Measurements from ENCODE around the gene SLC7A9. TPM values are rescaled to one million over a fixed set of nuclear protein-coding genes. Genes with fewer than 3 reads are reported as not detected.
"Not testable (repeated sequence)": the region's sequence is repeated elsewhere in the genome, so short reads cannot be mapped to it uniquely, and the experiment has no call there.

SLC7A9 gene
- total RNA-seq, 1 experiment from 2014 or later, result not detected

- Histone ChIP-seq H3K27me3 (replicated peaks) (no peaks in the 10 kb centered on the region), H3K9me3 (replicated peaks) (no peaks in the 10 kb centered on the region), H3K36me3 (no peaks in the 10 kb centered on the region), H3K4me1 (replicated peaks) (no peaks in the 10 kb centered on the region), H3K4me3 (no peak overlapping the region), H3K27ac (no peak overlapping the region)
- peak in 1 of 2 experiments; percentile 28 for DNase-seq (ENCODE audit: low read depth in 1 of 2, low spot score in 2 of 2)
These were observed 7.9 kb upstream of the SLC7A9 start for GRCh38 chr19:32877323-32877912.

DNA sequence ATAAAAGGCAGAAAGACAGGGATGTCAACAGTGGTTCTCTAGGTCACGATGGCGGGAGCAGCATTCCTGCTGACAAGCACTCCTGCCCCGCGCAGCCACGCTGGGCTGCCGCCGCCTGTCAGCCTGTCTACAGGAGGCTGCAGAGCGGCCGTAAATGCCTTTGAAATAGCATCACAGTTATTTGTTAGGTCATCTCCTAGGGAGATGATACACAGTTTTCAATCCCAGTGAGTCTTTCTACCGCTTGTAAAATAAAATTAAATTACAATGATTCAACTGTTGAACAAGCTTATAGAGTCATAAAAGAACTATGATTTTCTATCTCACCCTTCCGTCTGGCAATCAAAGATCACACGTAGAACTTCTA is 7.3 kb upstream of the SLC7A9 start:
- no peaks in the 10 kb centered on the region; the same call in 1 of the 2 replicates for H3K27me3 ChIP-seq (replicated peaks)
- peak in 1 of 2 experiments; percentile 28 for DNase-seq (ENCODE audit: low read depth in 1 of 2, low spot score in 2 of 2)
- H3K27ac ChIP-seq, result no peak overlapping the region
- no peaks in the 10 kb centered on the region for H3K36me3 ChIP-seq
- H3K9me3 ChIP-seq (replicated peaks), result no peaks in the 10 kb centered on the region
- no peaks in the 10 kb centered on the region for H3K4me1 ChIP-seq (replicated peaks)
- no peak overlapping the region for H3K4me3 ChIP-seq

DNA sequence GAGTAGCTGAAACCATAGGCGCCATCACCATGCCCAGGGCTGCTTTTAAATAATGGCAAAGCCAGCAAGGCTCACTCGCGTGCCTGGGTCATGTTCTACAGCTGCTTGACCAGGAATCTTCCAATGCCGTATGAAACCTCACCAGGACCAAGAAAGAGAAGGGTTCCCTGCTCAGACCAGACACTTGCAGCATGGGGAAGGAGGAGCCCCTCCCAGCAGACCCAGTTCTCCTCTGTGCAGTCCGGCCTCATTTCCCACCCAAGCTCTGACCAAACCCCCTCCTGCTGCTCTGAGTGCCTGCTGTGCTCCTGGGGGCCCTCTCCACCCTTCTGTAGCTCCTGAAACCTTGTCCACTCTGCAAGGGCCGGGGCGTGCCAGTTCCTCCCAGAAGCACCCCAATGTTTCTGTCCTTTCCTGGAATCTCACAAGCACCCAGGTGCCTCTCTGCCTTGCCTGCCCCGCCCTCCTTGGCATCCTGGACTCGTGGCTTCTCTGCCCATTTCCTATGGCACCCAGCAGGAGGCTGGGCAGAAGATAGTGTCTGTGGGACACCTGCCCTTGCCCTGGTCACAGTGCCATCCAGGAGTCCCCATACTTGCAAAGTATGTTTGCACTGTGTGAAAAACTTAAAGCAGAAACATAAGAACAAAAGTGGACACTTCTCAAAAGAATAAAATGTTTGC is 6.8 kb upstream of the SLC7A9 start:
- no peaks in the 10 kb centered on the region for H3K4me1 ChIP-seq (replicated peaks)
- peak in 1 of 2 experiments; percentile 28 for DNase-seq (ENCODE audit: low read depth in 1 of 2, low spot score in 2 of 2)

DNA sequence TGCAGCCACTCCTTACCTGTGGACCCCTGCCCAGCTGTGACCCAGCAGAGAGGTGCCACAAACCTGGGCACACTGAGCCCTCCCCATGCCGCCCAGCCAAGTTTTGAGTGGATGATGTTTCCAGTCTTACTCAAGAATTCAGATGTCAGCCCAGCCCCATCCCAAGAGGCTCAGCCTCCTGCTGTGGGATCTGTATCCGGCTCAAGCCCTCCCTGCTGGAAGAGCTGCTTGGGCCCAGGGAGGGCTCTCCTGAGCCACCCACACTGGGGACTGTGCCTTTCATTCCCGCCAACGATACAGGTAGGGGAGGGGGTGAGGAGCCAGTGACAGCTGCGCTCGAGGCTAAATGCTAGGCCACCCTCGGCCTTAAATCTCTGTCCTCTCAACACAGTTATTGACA is 5.9 kb upstream of the SLC7A9 start:
- Histone ChIP-seq H3K36me3 (no peaks in the 10 kb centered on the region), H3K4me1 (replicated peaks) (no peaks in the 10 kb centered on the region), H3K27me3 (replicated peaks) (peaks cover 2% of the 10 kb centered on the region; the same call in 1 of the 2 replicates), H3K9me3 (replicated peaks) (no peaks in the 10 kb centered on the region), H3K27ac (no peak overlapping the region), H3K4me3 (no peak overlapping the region)
- DNase-seq (ENCODE audit: low read depth in 1 of 2, low spot score in 2 of 2), result no peak

More for the DNA sequence above, 6.8 kb upstream of the SLC7A9 start:
- no peak overlapping the region for H3K27ac ChIP-seq
- no peaks in the 10 kb centered on the region for H3K36me3 ChIP-seq
- no peaks in the 10 kb centered on the region for H3K9me3 ChIP-seq (replicated peaks)
- no peak overlapping the region for H3K4me3 ChIP-seq
- H3K27me3 ChIP-seq (replicated peaks), result no peaks in the 10 kb centered on the region; the same call in 1 of the 2 replicates

GRCh38 chr19:32874605-32875004 is 5.0 kb upstream of the SLC7A9 start:
- Histone ChIP-seq H3K27ac (no peak overlapping the region), H3K4me3 (no peak overlapping the region), H3K27me3 (replicated peaks) (peaks cover 2% of the 10 kb centered on the region; the same call in 1 of the 2 replicates), H3K4me1 (replicated peaks) (no peaks in the 10 kb centered on the region), H3K36me3 (no peaks in the 10 kb centered on the region), H3K9me3 (replicated peaks) (no peaks in the 10 kb centered on the region)
- peak in 1 of 2 experiments; percentile 10 for DNase-seq (ENCODE audit: low read depth in 1 of 2, low spot score in 2 of 2)

GRCh38 chr19:32873247-32873959 is 3.8 kb upstream of the SLC7A9 start:
- H3K36me3 ChIP-seq, result no peaks in the 10 kb centered on the region
- H3K27ac ChIP-seq, result no peak overlapping the region
- DNase-seq (ENCODE audit: low read depth in 1 of 2, low spot score in 2 of 2), result peak in 1 of 2 experiments; percentile 18
- H3K4me1 ChIP-seq (replicated peaks), result no peaks in the 10 kb centered on the region
- peaks cover 2% of the 10 kb centered on the region; the same call in 1 of the 2 replicates for H3K27me3 ChIP-seq (replicated peaks)
- no peak overlapping the region for H3K4me3 ChIP-seq
- H3K9me3 ChIP-seq (replicated peaks), result no peaks in the 10 kb centered on the region

DNA sequence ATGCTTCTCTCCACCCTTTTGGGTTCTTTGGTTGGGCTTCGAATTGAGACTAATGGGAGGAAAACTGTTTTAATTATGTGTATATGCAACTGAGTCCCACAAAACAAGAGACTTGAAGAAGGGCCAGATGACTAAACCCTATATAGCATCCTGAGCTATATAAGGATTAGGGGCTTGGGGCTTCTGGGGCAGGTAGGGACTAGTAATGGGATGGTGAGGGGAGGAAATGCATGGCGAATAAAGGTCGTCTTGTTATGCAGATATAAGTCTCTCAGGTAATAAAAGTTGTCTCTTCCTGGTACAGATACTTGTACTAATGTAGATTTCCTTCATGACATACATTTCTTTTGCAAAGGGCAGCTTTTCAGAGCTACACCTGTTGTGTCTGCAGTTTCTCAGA is 2.8 kb upstream of the SLC7A9 start:
- no peaks in the 10 kb centered on the region for H3K9me3 ChIP-seq (replicated peaks)
- no peaks in the 10 kb centered on the region for H3K36me3 ChIP-seq
- no peaks in the 10 kb centered on the region for H3K4me1 ChIP-seq (replicated peaks)
- H3K27me3 ChIP-seq (replicated peaks), result peaks cover 2% of the 10 kb centered on the region; the same call in 1 of the 2 replicates
- no peak overlapping the region for H3K27ac ChIP-seq
- no peak overlapping the region for H3K4me3 ChIP-seq
- DNase-seq (ENCODE audit: low read depth in 1 of 2, low spot score in 2 of 2), result no peak

- Histone ChIP-seq H3K9me3 (replicated peaks) (no peaks in the 10 kb centered on the region), H3K27me3 (replicated peaks) (peaks cover 2% of the 10 kb centered on the region; the same call in 1 of the 2 replicates)
- DNase-seq (ENCODE audit: low read depth in 1 of 2, low spot score in 2 of 2), result peak in 1 of 2 experiments; percentile 14
These were observed 1.4 kb upstream of the SLC7A9 start for GRCh38 chr19:32870981-32871451.

GRCh38 chr19:32869966-32870573 is 503 bp upstream of the SLC7A9 start:
- no peaks in the 10 kb centered on the region for H3K9me3 ChIP-seq (replicated peaks)
- peaks cover 2% of the 10 kb centered on the region; the same call in 1 of the 2 replicates for H3K27me3 ChIP-seq (replicated peaks)
- H3K36me3 ChIP-seq, result no peaks in the 10 kb centered on the region
- no peak overlapping the region for H3K4me3 ChIP-seq
- H3K27ac ChIP-seq, result no peak overlapping the region
- no peaks in the 10 kb centered on the region for H3K4me1 ChIP-seq (replicated peaks)
- no peak for DNase-seq (ENCODE audit: low read depth in 1 of 2, low spot score in 2 of 2)

More at GRCh38 chr19:32870981-32871451, 1.4 kb upstream of the SLC7A9 start:
- H3K4me3 ChIP-seq, result no peak overlapping the region
- no peaks in the 10 kb centered on the region for H3K36me3 ChIP-seq
- no peak overlapping the region for H3K27ac ChIP-seq
- no peaks in the 10 kb centered on the region for H3K4me1 ChIP-seq (replicated peaks)

- no peak overlapping the region for H3K4me3 ChIP-seq
- no peaks in the 10 kb centered on the region for H3K4me1 ChIP-seq (replicated peaks)
- no peaks in the 10 kb centered on the region for H3K9me3 ChIP-seq (replicated peaks)
- H3K27me3 ChIP-seq (replicated peaks), result peaks cover 2% of the 10 kb centered on the region; the same call in 1 of the 2 replicates
- DNase-seq (ENCODE audit: low read depth in 1 of 2, low spot score in 2 of 2), result no peak
- H3K27ac ChIP-seq, result no peak overlapping the region
- no peaks in the 10 kb centered on the region for H3K36me3 ChIP-seq
These were observed 1.2 kb downstream of the SLC7A9 start for GRCh38 chr19:32868206-32868950.

GRCh38 chr19:32867436-32867835 is 2.1 kb downstream of the SLC7A9 start:
- not testable (repeated sequence) for H3K27ac ChIP-seq; H3K27me3 ChIP-seq (replicated peaks); DNase-seq (ENCODE audit: low read depth in 1 of 2, low spot score in 2 of 2); H3K36me3 ChIP-seq; H3K9me3 ChIP-seq (replicated peaks); H3K4me1 ChIP-seq (replicated peaks); H3K4me3 ChIP-seq

GRCh38 chr19:32866564-32867265 is 2.9 kb downstream of the SLC7A9 start:
- no peak for DNase-seq (ENCODE audit: low read depth in 1 of 2, low spot score in 2 of 2)
- no peaks in the 10 kb centered on the region for H3K4me1 ChIP-seq (replicated peaks)
- H3K27ac ChIP-seq, result no peak overlapping the region
- H3K36me3 ChIP-seq, result no peaks in the 10 kb centered on the region
- no peak overlapping the region for H3K4me3 ChIP-seq
- peaks cover 2% of the 10 kb centered on the region; the same call in 1 of the 2 replicates for H3K27me3 ChIP-seq (replicated peaks)
- no peaks in the 10 kb centered on the region for H3K9me3 ChIP-seq (replicated peaks)
